HG03558 (cell line): ENCODE data around the gene UBA6.

Experiments
- ATAC-seq: cut with Tn5 transposase; IDR thresholded peaks from one replicate; pipeline ENCODE4 v1.9.1; 2021; ENCODE audit warnings: moderate number of reproducible peaks; ENCODE audit not compliant: unreplicated experiment; ENCODE audit errors: extremely low read depth

Gene UBA6

DNA sequence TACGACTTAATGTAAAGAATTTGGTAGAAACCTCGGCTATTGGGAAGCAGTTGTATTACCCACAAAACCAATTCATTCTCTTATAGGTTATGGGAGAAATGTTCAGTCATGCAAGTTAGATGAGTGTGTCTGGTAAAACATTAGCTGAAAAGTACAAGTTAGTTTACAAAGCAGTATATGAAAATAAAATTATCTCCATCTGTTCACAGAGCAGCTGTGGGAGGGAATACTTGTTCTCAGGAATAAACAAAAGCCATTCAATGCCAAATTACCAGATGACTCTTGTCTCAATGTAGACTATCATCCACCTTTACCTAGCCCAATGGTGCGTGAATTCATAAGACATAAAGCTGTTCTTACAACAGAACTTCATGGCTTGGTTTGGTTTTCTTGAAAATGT is 113.8 kb downstream of the UBA6 start:
- ATAC-seq: no peak

DNA sequence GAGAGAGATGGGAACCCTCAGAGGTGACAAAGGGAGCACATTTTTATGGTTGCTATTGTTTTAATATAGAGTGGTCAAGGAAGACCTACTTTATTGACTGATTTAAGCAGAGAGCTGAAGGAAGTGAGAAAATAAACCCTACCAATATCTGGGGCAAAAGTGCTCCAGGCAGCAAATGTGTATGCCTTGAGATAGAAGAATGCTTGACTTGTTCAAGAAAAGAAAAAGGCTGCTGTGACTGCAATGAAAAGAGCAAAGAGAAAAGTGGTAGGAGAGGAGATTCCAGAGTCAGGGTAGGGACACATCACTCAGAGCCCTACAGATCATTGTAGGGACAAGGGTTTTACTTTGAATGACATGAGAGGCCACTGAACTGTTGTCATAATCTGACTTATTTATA is 116.5 kb downstream of the UBA6 start:
- ATAC-seq: no peak

DNA sequence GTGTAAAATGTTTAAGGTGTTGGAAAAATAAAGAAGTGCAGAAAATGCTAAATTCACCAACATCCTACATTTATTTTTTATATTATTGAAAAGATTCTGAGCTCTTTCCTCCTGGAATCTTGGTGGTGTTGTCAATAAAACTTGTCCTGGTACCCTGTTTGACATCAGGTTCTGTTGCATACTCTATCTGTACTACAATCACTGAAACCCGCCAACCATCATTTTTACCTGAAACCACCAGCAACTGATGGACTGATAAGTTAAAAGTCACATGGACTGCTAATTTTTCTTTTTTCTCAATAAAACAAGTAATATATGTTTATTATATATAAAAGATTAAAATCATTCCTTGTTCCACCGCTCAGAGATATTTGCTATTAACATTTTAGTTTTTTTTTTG is 119.0 kb downstream of the UBA6 start:
- no peak for ATAC-seq

DNA sequence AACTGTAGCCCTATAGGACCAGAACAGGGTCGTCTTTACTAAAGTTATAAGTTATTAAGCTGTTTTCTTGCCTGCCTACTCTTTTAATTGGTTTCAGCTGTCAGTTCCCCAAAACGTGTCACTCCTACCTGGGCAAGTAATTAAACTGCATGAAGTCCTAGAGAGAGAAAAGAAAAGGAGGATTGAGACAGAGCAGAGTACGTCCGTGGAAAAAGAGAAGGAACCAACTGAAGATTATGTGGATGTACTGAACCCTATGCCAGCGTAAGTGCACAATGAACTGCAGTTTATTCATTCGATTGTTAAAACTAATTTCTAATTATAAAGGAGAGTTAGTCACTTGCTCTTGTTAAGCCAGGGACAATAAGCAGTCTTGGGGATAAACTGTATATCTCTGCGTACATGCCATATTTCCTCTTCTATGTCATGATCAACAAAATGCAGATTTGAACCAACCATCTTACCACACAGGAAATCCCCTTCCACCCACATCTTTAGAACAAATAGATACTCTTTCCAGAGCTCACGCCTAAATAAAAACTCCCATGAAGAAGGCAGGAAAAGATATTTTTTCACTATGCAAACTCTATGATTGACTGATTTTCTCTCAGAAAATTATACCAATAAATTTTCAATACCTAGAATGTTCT is 119.6 kb downstream of the UBA6 start:
- ATAC-seq: peak; percentile 39

DNA sequence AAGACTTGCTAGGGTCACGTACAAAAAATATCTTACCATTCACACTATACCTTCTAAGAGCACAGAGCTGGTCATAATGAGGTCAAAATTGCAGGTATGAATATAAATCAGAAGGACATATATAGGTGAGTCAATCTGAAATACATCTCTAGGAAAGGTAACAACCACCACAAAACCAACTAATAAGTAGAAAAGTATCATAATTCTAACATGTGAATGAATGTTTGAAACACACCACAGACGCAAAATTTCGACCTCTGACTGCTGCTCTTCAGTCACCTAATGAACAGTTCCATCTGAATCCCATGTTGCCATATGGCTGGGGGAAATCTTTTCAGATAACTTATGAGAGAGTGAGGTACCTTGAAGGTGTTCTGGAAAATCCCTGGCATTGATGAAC is 120.4 kb downstream of the UBA6 start:
- no peak for ATAC-seq

DNA sequence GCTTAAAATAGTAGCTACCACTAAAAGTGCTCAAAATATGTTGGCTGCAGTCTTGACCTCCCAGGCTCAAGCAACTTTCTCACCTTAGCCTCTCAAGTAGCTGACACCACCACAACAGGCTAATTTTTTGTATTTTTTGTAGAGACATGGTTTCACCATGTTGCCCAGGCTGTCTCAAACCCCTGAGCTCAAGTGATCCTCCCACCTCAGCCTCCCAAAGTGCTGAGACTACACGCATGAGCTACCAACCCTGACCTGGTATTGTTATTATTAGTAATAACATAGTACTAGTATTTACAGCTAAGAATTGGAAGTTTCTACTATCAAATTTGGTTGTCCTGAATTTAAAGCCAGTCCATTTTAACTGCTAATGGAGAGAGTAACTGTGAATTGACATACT is 124.4 kb downstream of the UBA6 start:
- peak; percentile 31 for ATAC-seq

DNA sequence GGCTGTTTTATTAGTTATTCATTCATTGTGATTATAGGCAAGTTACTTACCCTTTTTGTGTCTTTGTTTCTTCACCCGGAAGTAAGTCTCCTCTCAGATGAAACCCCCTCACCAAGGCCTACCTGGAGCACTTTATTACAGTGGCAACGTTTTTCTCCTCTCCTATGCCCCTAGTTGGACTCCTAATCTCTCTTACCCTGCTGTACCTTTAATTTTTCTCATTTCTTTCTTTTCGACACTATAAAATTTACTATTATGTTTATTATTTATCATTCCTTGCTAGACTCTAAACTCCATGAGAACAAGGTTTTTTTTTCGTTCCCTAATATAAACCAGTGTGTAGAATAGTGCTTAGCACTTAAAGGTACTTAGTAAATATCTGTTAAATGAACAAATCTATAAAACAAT is 124.9 kb downstream of the UBA6 start:
- ATAC-seq: no peak

DNA sequence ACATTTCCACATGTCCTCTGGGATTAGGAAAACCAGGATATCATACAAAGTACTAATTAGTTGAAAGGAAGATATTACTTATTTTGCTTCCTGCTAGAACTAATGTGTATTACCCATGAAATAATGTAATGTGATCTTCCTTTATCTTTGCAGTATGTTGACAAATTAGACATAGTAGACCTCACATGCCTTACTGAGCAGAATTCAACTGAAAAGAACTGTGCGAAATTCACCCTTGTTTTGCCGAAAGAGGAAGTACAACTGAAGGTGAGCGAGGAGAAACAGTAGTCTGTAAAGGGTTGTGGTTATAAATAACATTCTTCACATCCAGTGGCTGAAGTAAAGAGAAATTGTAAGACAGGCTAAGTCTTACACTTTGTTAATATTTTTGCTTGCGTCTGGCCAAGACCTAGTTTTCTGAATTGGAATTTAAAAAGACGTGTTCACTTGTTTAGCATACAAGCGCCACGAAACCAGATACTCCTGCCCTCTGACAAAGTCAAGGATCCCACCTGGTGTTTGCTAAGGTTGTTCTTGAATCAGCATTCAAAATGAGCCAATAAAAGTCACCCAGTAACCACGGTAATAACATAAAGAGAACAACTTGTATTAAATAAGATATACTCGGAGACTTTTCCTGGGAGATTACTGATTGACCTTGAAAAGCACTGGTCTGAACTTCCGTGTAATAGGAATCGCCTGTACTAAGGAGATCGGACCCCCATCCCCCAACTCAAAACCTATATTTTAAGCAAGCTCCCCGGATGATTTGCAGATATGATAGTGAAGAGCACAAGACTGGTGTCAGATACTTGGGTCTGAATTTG is 125.5 kb downstream of the UBA6 start:
- peak; percentile 76 for ATAC-seq

DNA sequence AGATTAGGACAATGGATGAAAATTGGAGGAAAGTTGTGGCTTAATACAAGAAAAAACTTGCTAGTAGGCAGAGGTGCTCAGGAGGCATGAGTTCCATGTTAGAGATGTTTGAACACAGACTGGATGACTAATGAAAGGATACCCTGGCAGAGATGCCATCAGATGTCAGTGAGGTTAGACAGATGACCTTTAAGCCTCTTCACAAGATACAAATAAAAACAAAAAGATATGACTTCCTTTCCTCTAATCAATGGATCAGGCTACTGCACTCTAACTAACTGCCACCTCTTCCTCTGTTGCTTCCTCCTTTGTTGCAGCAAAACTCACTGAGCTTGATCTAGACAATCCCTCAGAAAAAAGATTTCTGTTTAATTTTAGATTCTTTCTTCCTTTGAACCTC is 127.8 kb downstream of the UBA6 start:
- ATAC-seq: no peak

DNA sequence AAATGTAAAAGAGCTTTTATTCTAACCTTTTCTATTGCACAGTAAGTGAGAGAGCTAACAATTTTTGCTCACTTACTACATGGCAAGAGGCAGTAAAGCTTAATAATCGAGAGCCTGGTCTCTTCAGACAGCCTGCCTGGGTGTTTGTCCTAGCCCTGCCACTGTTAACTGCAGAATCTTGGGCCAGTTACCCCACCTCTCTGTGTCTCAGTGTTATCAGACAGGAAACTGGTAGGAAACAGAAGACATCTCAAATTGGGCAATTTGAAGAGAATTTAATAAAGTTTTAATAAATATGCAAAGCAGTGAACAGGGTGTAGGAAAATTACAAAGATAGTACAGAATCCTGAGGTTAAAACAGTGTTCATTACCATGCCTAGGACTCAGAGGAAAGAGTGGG is 129.0 kb downstream of the UBA6 start:
- ATAC-seq: no peak

DNA sequence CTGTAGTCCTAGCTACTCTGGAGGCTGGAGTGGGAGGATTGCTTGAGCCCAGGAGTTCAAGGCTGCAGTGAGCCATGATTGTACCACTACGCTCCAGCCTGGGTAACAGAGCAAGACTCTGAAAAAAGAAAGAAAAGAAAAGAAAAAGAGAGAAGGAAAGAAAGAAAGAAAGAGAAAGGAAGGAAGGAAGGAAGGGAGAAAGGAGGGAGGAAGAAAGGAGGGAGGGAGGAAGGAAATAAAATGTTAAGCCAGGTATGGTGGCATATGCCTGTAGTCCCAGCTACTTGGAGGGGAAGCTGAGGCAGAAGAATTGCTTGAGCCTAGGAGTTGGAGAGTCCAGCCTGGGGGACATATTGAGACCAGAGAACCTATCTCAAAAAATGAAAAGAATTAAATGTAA is 130.4 kb downstream of the UBA6 start:
- no peak for ATAC-seq

DNA sequence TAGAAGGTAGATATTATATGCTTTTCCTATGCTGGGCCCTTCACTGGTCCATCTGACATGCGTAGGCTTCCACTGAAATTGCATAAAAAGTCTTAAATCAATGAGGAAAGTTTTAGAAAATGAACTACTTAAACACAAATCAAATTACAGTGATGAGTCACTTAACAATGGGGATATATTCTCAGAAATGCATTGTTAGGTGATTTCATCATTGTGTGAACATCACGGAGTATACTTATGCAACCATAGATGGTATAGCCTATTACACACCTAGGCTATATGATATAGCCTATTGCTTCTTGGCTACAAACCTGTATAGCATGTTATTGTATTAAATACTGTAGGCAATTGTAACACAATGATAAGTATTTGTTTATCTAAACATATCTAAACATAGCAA is 132.1 kb downstream of the UBA6 start:
- ATAC-seq: no peak

DNA sequence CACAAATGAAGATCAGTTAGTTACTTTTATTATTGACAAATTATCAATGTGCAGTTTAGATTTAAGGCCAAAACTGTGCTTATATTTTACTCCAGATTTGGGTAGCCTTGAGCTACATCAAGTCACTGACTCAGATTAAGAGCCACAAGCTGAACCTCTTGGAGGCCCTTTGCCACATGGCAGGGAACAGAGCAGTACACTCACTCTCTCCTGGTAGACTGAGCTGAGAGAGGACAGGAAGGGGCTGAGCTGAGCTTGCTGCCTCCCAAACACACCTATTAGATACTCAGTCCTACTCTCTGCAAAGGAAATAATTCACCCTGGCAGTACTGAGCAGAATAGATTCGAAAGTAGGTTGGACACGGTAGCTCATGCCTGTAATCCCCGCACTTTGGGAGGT is 134.6 kb downstream of the UBA6 start:
- no peak for ATAC-seq

DNA sequence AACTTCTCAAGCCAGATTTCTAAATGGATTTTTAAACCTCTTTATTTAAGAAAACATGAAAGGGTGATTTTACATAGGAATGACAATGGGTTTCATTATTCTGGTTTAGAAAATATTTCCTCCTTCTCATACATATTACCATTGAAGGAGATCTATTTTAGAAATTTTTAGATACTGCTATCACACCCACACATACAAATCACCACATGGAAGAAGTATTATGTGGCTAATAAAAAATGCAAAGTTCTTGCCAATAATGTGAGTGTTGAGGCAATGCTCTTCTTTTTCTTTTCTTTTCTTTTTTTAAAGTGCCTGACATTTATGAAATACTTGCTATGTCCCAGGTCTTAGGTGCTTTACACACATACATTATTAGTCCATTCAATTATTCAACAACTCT is 135.7 kb downstream of the UBA6 start:
- no peak for ATAC-seq
